A549 (cell line): ENCODE data around the gene BCAS3. TPM values are rescaled to one million over a fixed set of nuclear protein-coding genes. Genes with fewer than 3 reads are reported as not detected.

ENCODE experiments used
- ATAC-seq, 2 experiments: fragments of 200-7000 bp in 1 of 2; fragments of >200 bp in 1 of 2; cut with Nextera tagmentation in 1 of 2; cut with Tn5 transposase in 1 of 2; 3 replicates each; pipeline versions ENCODE4 v1.8.0 to v1.9.1; 2018 to 2020; ENCODE audit warnings: mild to moderate bottlenecking in 1 of 2, moderate library complexity in 1 of 2
- CTCF ChIA-PET: fragments of 300-600 bp; sonication (Branson Sonifier 250); formaldehyde crosslinking; extraction: SDS; loops from one replicate; lab custom pipeline; 2021; ENCODE audit warnings: antibody characterized with exemption, inconsistent platforms; lab: Yijun Ruan, JAX
- POLR2A ChIA-PET: fragments of 350-600 bp; formaldehyde crosslinking; extraction: SDS; loops from one replicate; lab custom pipeline; 2021; ENCODE audit warnings: antibody characterized with exemption, inconsistent platforms; lab: Yijun Ruan, JAX
- DNase-seq, 2 experiments: peaks; one replicate each; pipeline versions ENCODE4 v3.0.0 to v3.0.0-alpha.2; 2011 to 2016; ENCODE audit warnings: low read depth in 1 of 2, low spot score in 1 of 2
- FAIRE-seq: peaks from 2 replicates; lab custom pipeline; 2011; peaks lifted over from hg19 to GRCh38; lab: Jason Lieb, UNC
- H3K27ac ChIP-seq, 2 experiments: fragments of >200 bp; sonication (Bioruptor Twin); formaldehyde crosslinking; 3 replicates each; pipeline ENCODE4 v1.5.1; 2016 to 2017
- H3K4me1 ChIP-seq: fragments of >200 bp; sonication (Bioruptor Twin); formaldehyde crosslinking; 3 replicates; pipeline ENCODE4 v1.6.1; 2016
- H3K4me2 ChIP-seq: fragments of >200 bp; sonication (Bioruptor Twin); formaldehyde crosslinking; 3 replicates; pipeline ENCODE4 v1.6.1; 2016
- H3K4me3 ChIP-seq: fragments of >200 bp; sonication (Bioruptor Twin); formaldehyde crosslinking; 3 replicates; pipeline ENCODE4 v1.5.1; 2016
- H3K9me3 ChIP-seq: fragments of >200 bp; sonication (Bioruptor Twin); formaldehyde crosslinking; 3 replicates; pipeline ENCODE4 v1.6.1; 2016
- BHLHE40 ChIP-seq: IDR thresholded peaks from 2 replicates; pipeline ENCODE4 v1.6.1; 2012; ENCODE audit warnings: low read depth, low read length, inconsistent platforms
- CHD4 ChIP-seq: fragments of 200-600 bp; sonication (generic); IDR thresholded peaks from 2 replicates; pipeline ENCODE4 v1.6.1; 2016; ENCODE audit warnings: antibody characterized with exemption, mild to moderate bottlenecking, borderline replicate concordance
- EHF ChIP-seq: fragments of 250-450 bp; sonication (Bioruptor Pico); IDR thresholded peaks from 2 replicates; pipeline ENCODE4 v1.5.0; 2020; ENCODE audit warnings: mild to moderate bottlenecking
- ESRRA ChIP-seq: fragments of 150-350 bp; IDR thresholded peaks from 2 replicates; pipeline ENCODE4 v1.6.1; 2014; ENCODE audit warnings: mild to moderate bottlenecking, low read length, borderline replicate concordance
- FOXS1 ChIP-seq: fragments of 250-450 bp; sonication (Bioruptor Pico); IDR thresholded peaks from 2 replicates; pipeline ENCODE4 v1.5.0; 2020; ENCODE audit warnings: mild to moderate bottlenecking, moderate library complexity
- GATA3 ChIP-seq: IDR thresholded peaks from 2 replicates; pipeline ENCODE4 v1.6.1; 2012; ENCODE audit warnings: borderline replicate concordance
- HDAC2 ChIP-seq: fragments of 200-600 bp; sonication (generic); IDR thresholded peaks from 2 replicates; pipeline ENCODE4 v1.6.1; 2016
- HOXA7 ChIP-seq: fragments of 250-450 bp; sonication (Bioruptor Pico); IDR thresholded peaks from 2 replicates; pipeline ENCODE4 v1.5.0; 2020; ENCODE audit warnings: mild to moderate bottlenecking, moderate library complexity
- HOXB13 ChIP-seq: fragments of 250-450 bp; sonication (Bioruptor Pico); IDR thresholded peaks from 2 replicates; pipeline ENCODE4 v1.5.0; 2020; ENCODE audit warnings: low read depth, mild to moderate bottlenecking, moderate library complexity
- KDM5A ChIP-seq: fragments of 200-600 bp; sonication (generic); IDR thresholded peaks from 2 replicates; pipeline ENCODE4 v1.6.1; 2016; ENCODE audit warnings: antibody characterized with exemption, mild to moderate bottlenecking
- MAX ChIP-seq: IDR thresholded peaks from 2 replicates; pipeline ENCODE4 v1.6.1; 2012
- MAZ ChIP-seq: fragments of 150-350 bp; IDR thresholded peaks from 2 replicates; pipeline ENCODE4 v1.6.1; 2014; ENCODE audit warnings: antibody characterized with exemption, low read depth, low read length, borderline replicate concordance
- MYC ChIP-seq: IDR thresholded peaks from 2 replicates; pipeline ENCODE4 v1.6.1; 2012; ENCODE audit warnings: mild to moderate bottlenecking, inconsistent platforms, low read length, improper control_type of control experiment, borderline replicate concordance
- NFE2L2 ChIP-seq: fragments of 150-350 bp; conservative IDR thresholded peaks from 2 replicates; pipeline ENCODE4 v1.6.1; 2014; ENCODE audit warnings: low read length
- NPAS2 ChIP-seq: fragments of 250-450 bp; sonication (Bioruptor Pico); IDR thresholded peaks from 2 replicates; pipeline ENCODE4 v1.8.0; 2022; ENCODE audit warnings: mild to moderate bottlenecking, moderate library complexity, borderline replicate concordance
- POLR2AphosphoS2 ChIP-seq: conservative IDR thresholded peaks from 2 replicates; pipeline ENCODE4 v1.6.1; 2012; ENCODE audit warnings: low read length, improper control_type of control experiment, inconsistent platforms
- SMC3 ChIP-seq: fragments of >200 bp; sonication (Bioruptor Twin); formaldehyde crosslinking; IDR thresholded peaks from 3 replicates; pipeline ENCODE4 v1.6.1; 2018; ENCODE audit warnings: inconsistent platforms
- SREBF2 ChIP-seq: fragments of 450-650 bp; IDR thresholded peaks from 2 replicates; pipeline ENCODE4 v1.6.1; 2014; ENCODE audit warnings: mild to moderate bottlenecking, moderate library complexity
- TP53 ChIP-seq: fragments of 250-450 bp; sonication (Bioruptor Pico); IDR thresholded peaks from 2 replicates; pipeline ENCODE4 v1.5.0; 2021; ENCODE audit warnings: mild to moderate bottlenecking, moderate library complexity
- ZC3H11A ChIP-seq: fragments of 450-650 bp; IDR thresholded peaks from 2 replicates; pipeline ENCODE4 v1.6.1; 2014; ENCODE audit warnings: antibody characterized with exemption, mild to moderate bottlenecking
- WGBS: methylation state at CpG from one replicate; pipeline ENCODE4 v1.1.6; 2017; ENCODE audit errors: missing lambda C conversion rate; 5-methylcytosine and 5-hydroxymethylcytosine counted together
- polyA plus RNA-seq, 4 experiments: library from polyadenylated mRNA; depleted of rRNA in 3 of 4; stranded (reverse); fragments of >200 nt; fragmentation: RNase III in 1 of 4; extraction: RNeasy Plus Mini Kit Qiagen cat#74134 plus additional on column Dnase treatment in 1 of 4; gene quantifications; 2 replicates in 3 of 4; 3 replicates in 1 of 4; pipeline ENCODE4 v1.2.3, GENCODE V29; 2011 to 2017
- TF ChIP-seq, protein P1 (sequence below): fragments of 250-450 bp; sonication (Bioruptor Pico); IDR thresholded peaks from 2 replicates; pipeline ENCODE4 v1.5.0; 2020; ENCODE audit warnings: low read depth, mild to moderate bottlenecking, moderate library complexity
- TF ChIP-seq, protein P2 (sequence below): IDR thresholded peaks from 2 replicates; pipeline ENCODE4 v1.6.1; 2012; ENCODE audit warnings: low read depth, borderline replicate concordance
- TF ChIP-seq, protein P3 (sequence below): fragments of 250-450 bp; sonication (Bioruptor Pico); IDR thresholded peaks from 2 replicates; pipeline ENCODE4 v1.5.0; 2021; ENCODE audit warnings: mild to moderate bottlenecking, moderate library complexity, borderline replicate concordance

Gene BCAS3
- polyA plus RNA-seq, 2 of the 4 experiments (the other 2 are of a cell fraction) = 14.7 to 43.4 TPM

GRCh38 chr17:61402978-61403800 lies 725.5 kb downstream of the BCAS3 start:
- CTCF ChIA-PET = interaction anchor here (1.2 to 7.0 kb wide), 4 partner anchors 8 to 431 kb away, joined by 4 to 67 read pairs (median 6); no protein-coding TSS in a partner anchor
- TF ChIP-seq MYC (no peak), NFE2L2 (no peak), SMC3 (no peak), ESRRA (no peak), HOXA7 (CRISPR knock-in tag) (no peak)
- no peak overlapping the region for H3K27ac ChIP-seq
- H3K4me3 ChIP-seq = no peak overlapping the region
- no peak for FAIRE-seq
- no peak overlapping the region for H3K4me2 ChIP-seq
- peaks cover 10% of the 10 kb centered on the region; the same call in 2 of the 3 replicates for H3K4me1 ChIP-seq
- no peak for ATAC-seq
- POLR2A ChIA-PET = no interaction called here
- H3K9me3 ChIP-seq = no peaks in the 10 kb centered on the region
- WGBS = 94% methylated on average over 54 of the region's 55 CpGs
- DNase-seq = no peak

GRCh38 chr17:61403801-61404662 lies 726.4 kb downstream of the BCAS3 start:
- H3K4me3 ChIP-seq = no peak overlapping the region
- FAIRE-seq (no peak), ATAC-seq (no peak), DNase-seq (no peak)
- peaks cover 7% of the 10 kb centered on the region; the same call in 2 of the 3 replicates for H3K4me1 ChIP-seq
- ChIA-PET CTCF (interaction anchor here (0.8 to 7.0 kb wide), 6 partner anchors 8 to 433 kb away, joined by 3 to 67 read pairs (median 4); no protein-coding TSS in a partner anchor), POLR2A (no interaction called here)
- TF ChIP-seq HOXA7 (CRISPR knock-in tag) = no peak
- TF ChIP-seq EHF (CRISPR knock-in tag) = no peak
- TF ChIP-seq, protein P1, sequence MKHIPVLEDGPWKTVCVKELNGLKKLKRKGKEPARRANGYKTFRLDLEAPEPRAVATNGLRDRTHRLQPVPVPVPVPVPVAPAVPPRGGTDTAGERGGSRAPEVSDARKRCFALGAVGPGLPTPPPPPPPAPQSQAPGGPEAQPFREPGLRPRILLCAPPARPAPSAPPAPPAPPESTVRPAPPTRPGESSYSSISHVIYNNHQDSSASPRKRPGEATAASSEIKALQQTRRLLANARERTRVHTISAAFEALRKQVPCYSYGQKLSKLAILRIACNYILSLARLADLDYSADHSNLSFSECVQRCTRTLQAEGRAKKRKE (CRISPR knock-in tag) = no peak
- no peak for TF ChIP-seq ZC3H11A
- no peak overlapping the region for H3K4me2 ChIP-seq
- WGBS = 95% methylated on average over 66 of the region's 66 CpGs
- no peak overlapping the region for H3K27ac ChIP-seq
- no peaks in the 10 kb centered on the region for H3K9me3 ChIP-seq

DNA sequence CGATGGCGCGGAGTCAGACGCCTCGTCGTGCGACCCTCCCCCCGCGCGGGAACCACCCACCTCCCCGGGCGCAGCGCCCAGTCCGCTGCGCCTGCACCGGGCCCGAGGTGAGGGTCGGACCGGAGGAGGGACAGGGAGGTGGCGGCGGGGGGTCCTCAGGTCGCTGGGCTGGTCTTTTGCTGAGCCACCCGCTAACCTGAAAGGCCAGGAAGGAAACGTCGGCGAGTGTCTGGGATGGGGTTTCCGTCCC lies 726.9 kb downstream of the BCAS3 start:
- no peak overlapping the region for H3K27ac ChIP-seq
- no peak overlapping the region for H3K4me2 ChIP-seq
- H3K4me3 ChIP-seq = no peak overlapping the region
- H3K9me3 ChIP-seq = no peaks in the 10 kb centered on the region
- no peak for ATAC-seq
- POLR2A ChIA-PET = no interaction called here
- DNase-seq = no peak
- TF ChIP-seq, protein P2, sequence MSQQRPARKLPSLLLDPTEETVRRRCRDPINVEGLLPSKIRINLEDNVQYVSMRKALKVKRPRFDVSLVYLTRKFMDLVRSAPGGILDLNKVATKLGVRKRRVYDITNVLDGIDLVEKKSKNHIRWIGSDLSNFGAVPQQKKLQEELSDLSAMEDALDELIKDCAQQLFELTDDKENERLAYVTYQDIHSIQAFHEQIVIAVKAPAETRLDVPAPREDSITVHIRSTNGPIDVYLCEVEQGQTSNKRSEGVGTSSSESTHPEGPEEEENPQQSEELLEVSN = no peak
- TF ChIP-seq POLR2AphosphoS2 (no peak), ESRRA (no peak)
- TF ChIP-seq, all 56 proteins: peak for 0
- H3K4me1 ChIP-seq = peaks cover 7% of the 10 kb centered on the region; the same call in 2 of the 3 replicates
- CTCF ChIA-PET = interaction anchor here (0.8 to 7.0 kb wide), 4 partner anchors 7 to 433 kb away, joined by 3 to 67 read pairs (median 6); no protein-coding TSS in a partner anchor
- 97% methylated on average over 27 of the region's 27 CpGs for WGBS
- no peak for FAIRE-seq

- POLR2A ChIA-PET = no interaction called here
- TF ChIP-seq SMC3 (no peak), NPAS2 (CRISPR knock-in tag) (no peak), HOXB13 (CRISPR knock-in tag) (no peak), FOXS1 (CRISPR knock-in tag) (no peak), MAZ (no peak), CHD4 (no peak), TP53 (CRISPR knock-in tag) (no peak), GATA3 (no peak), SREBF2 (no peak), BHLHE40 (no peak), HDAC2 (no peak), MAX (no peak), KDM5A (no peak)
- TF ChIP-seq, protein P3, sequence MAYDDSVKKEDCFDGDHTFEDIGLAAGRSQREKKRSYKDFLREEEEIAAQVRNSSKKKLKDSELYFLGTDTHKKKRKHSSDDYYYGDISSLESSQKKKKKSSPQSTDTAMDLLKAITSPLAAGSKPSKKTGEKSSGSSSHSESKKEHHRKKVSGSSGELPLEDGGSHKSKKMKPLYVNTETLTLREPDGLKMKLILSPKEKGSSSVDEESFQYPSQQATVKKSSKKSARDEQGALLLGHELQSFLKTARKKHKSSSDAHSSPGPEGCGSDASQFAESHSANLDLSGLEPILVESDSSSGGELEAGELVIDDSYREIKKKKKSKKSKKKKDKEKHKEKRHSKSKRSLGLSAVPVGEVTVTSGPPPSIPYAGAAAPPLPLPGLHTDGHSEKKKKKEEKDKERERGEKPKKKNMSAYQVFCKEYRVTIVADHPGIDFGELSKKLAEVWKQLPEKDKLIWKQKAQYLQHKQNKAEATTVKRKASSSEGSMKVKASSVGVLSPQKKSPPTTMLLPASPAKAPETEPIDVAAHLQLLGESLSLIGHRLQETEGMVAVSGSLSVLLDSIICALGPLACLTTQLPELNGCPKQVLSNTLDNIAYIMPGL (CRISPR knock-in tag) = no peak
These were observed 727.4 kb downstream of the BCAS3 start for GRCh38 chr17:61404913-61405685.

More at GRCh38 chr17:61404913-61405685, 727.4 kb downstream of the BCAS3 start:
- no peak overlapping the region for H3K27ac ChIP-seq
- FAIRE-seq = no peak
- no peaks in the 10 kb centered on the region for H3K9me3 ChIP-seq
- no peak for ATAC-seq
- no peak overlapping the region for H3K4me2 ChIP-seq
- CTCF ChIA-PET = interaction anchor here (0.6 to 7.0 kb wide), 5 partner anchors 7 to 434 kb away, joined by 3 to 67 read pairs (median 3); no protein-coding TSS in a partner anchor
- H3K4me3 ChIP-seq = no peak overlapping the region
- 95% methylated on average over 71 of the region's 71 CpGs for WGBS
- H3K4me1 ChIP-seq = peaks cover 12% of the 10 kb centered on the region
- no peak for DNase-seq
